ENCODE data around the gene CKS1B. TPM values are rescaled to one million over a fixed set of nuclear protein-coding genes. Genes with fewer than 3 reads are reported as not detected.

CKS1B gene
- total RNA-seq, 1 donor: 68.2 TPM

- TF ChIP-seq CTCF (IDR thresholded peaks at IDR 0.05; ENCODE audit: insufficient read depth, low read depth, low read length): no peak
- DNase-seq (ENCODE audit: low read depth): peak; percentile 60
- peak overlapping the region; percentile 69 for H3K4me3 ChIP-seq (ENCODE audit: low read depth, low read length)
Measured at GRCh38 chr1:154955039-154955717, 19.3 kb upstream of the CKS1B start.

GRCh38 chr1:154955718-154956543 lies 18.6 kb upstream of the CKS1B start, which contains the start of gene PBXIP1:
Gene PBXIP1 (minus strand): TSS chr1:154956099. CDS start chr1:154953721, 2,378 bp downstream.
- peak within 1 kb of the TSS; percentile 69 for H3K4me3 ChIP-seq (ENCODE audit: low read depth, low read length)
- peak; percentile 92 for DNase-seq (ENCODE audit: low read depth)
- peak; percentile 45 for TF ChIP-seq CTCF (IDR thresholded peaks at IDR 0.05; ENCODE audit: insufficient read depth, low read depth, low read length)

GRCh38 chr1:154956544-154956941 lies 17.9 kb upstream of the CKS1B start:
- DNase-seq (ENCODE audit: low read depth): no peak
- H3K4me3 ChIP-seq (ENCODE audit: low read depth, low read length): peak overlapping the region; percentile 69
- no peak for TF ChIP-seq CTCF (IDR thresholded peaks at IDR 0.05; ENCODE audit: insufficient read depth, low read depth, low read length)

- H3K4me3 ChIP-seq (ENCODE audit: low read depth, low read length): no peak overlapping the region
- TF ChIP-seq CTCF (IDR thresholded peaks at IDR 0.05; ENCODE audit: insufficient read depth, low read depth, low read length): no peak
- DNase-seq (ENCODE audit: low read depth): no peak
Measured at GRCh38 chr1:154957091-154957657, 17.3 kb upstream of the CKS1B start.

- TF ChIP-seq CTCF (IDR thresholded peaks at IDR 0.05; ENCODE audit: insufficient read depth, low read depth, low read length): no peak
- H3K4me3 ChIP-seq (ENCODE audit: low read depth, low read length): no peak overlapping the region
- no peak for DNase-seq (ENCODE audit: low read depth)
Measured at GRCh38 chr1:154958036-154958435, 16.4 kb upstream of the CKS1B start.

GRCh38 chr1:154958681-154959425 lies 15.6 kb upstream of the CKS1B start:
- no peak for TF ChIP-seq CTCF (IDR thresholded peaks at IDR 0.05; ENCODE audit: insufficient read depth, low read depth, low read length)
- DNase-seq (ENCODE audit: low read depth): no peak
- no peak overlapping the region for H3K4me3 ChIP-seq (ENCODE audit: low read depth, low read length)

Data from fibroblast of villous mesenchyme (primary cell).